Astrocyte of the spinal cord (primary cell): ENCODE data around the gene P3H2.

Experiments
- DNase-seq: peaks from one replicate; pipeline ENCODE4 v3.0.0; 2011; ENCODE audit warnings: low read depth, low spot score
- H3K4me3 ChIP-seq: 2 replicates; pipeline ENCODE4 v1.5.1; 2011; ENCODE audit warnings: low read depth, mild to moderate bottlenecking, low read length, moderate library complexity
- CTCF ChIP-seq: IDR thresholded peaks from 2 replicates; pipeline ENCODE4 v1.5.1; 2012; ENCODE audit warnings: low read depth, mild to moderate bottlenecking, low read length, inconsistent platforms
- in situ Hi-C: cut with HindIII; loops from 2 replicates; pipeline ENCODE4 v1.10.0; 2017; ENCODE audit warnings: low sequenced_read_pairs

The P3H2 gene

GRCh38 chr3:190117981-190118380 is 2.7 kb downstream of the P3H2 start:
- in situ Hi-C loops = no loop called here
- peak; percentile 54 for DNase-seq
- H3K4me3 ChIP-seq = no peak overlapping the region
- TF ChIP-seq CTCF = no peak

GRCh38 chr3:190116551-190117067 is 4.1 kb downstream of the P3H2 start:
- no peak for DNase-seq
- in situ Hi-C loops = no loop called here
- no peak for TF ChIP-seq CTCF

GRCh38 chr3:190110826-190111225 is 9.9 kb downstream of the P3H2 start:
- no peak overlapping the region for H3K4me3 ChIP-seq

More at GRCh38 chr3:190116551-190117067, 4.1 kb downstream of the P3H2 start:
- no peak overlapping the region for H3K4me3 ChIP-seq

GRCh38 chr3:190109441-190109840 is 11.3 kb downstream of the P3H2 start:
- in situ Hi-C loops = no loop called here
- H3K4me3 ChIP-seq = no peak overlapping the region
- no peak for TF ChIP-seq CTCF
- no peak for DNase-seq

More at GRCh38 chr3:190110826-190111225, 9.9 kb downstream of the P3H2 start:
- in situ Hi-C loops = no loop called here
- no peak for DNase-seq
- TF ChIP-seq CTCF = no peak

- in situ Hi-C loops = no loop called here
- DNase-seq = no peak
- no peak overlapping the region for H3K4me3 ChIP-seq
- no peak for TF ChIP-seq CTCF
Measured at GRCh38 chr3:190108804-190109203, 11.9 kb downstream of the P3H2 start.

GRCh38 chr3:190105876-190106275 is 14.8 kb downstream of the P3H2 start:
- in situ Hi-C loops = no loop called here
- no peak overlapping the region for H3K4me3 ChIP-seq
- TF ChIP-seq CTCF = no peak
- no peak for DNase-seq
